Stimulated activated effector memory CD8-positive, alpha-beta T cell treated with anti-CD3 and anti-CD28 coated beads, Interleukin-12 subunit alpha, Interleukin-12 subunit beta, amount 100 ng/mL, for 72 hours (primary cell): ENCODE results near the gene LMOD2.
A peak's percentile ranks its signal among the peaks of the same experiment; 100 is the strongest.

Experiments used
- ATAC-seq: fragments of 150-1000 bp; cut with Tn5 transposase; 2 replicates; pipeline ENCODE4 v1.10.0; 2021
- DNase-seq, 2 donors: peaks; one replicate each; pipeline ENCODE4 v3.0.0; 2021 to 2022; ENCODE audit warnings: low spot score in 2 of 2
- H3K27ac Mint-ChIP-seq: one replicate; pipeline ENCODE4 v1.8.0; 2022; ENCODE audit warnings: mild to moderate bottlenecking, mixed read lengths
- H3K36me3 Mint-ChIP-seq: one replicate; pipeline ENCODE4 v1.8.0; 2022; ENCODE audit warnings: mild to moderate bottlenecking, mixed read lengths
- H3K4me1 Mint-ChIP-seq: one replicate; pipeline ENCODE4 v1.8.0; 2022; ENCODE audit warnings: mixed read lengths
- H3K4me3 Mint-ChIP-seq: one replicate; pipeline ENCODE4 v1.8.0; 2022; ENCODE audit warnings: mild to moderate bottlenecking, mixed read lengths
- H3K9me3 Mint-ChIP-seq: one replicate; pipeline ENCODE4 v1.8.0; 2022; ENCODE audit warnings: mixed read lengths

The LMOD2 gene

GRCh38 chr7:123675181-123675473 lies 19.5 kb downstream of the LMOD2 start:
- Mint-ChIP-seq H3K36me3 (peaks cover 6% of the 10 kb centered on the region), H3K27ac (no peak overlapping the region), H3K9me3 (no peaks in the 10 kb centered on the region), H3K4me3 (no peak overlapping the region), H3K4me1 (no peaks in the 10 kb centered on the region)
- ATAC-seq (no peak), DNase-seq (no peak)

GRCh38 chr7:123677061-123677715 lies 21.5 kb downstream of the LMOD2 start:
- H3K27ac Mint-ChIP-seq: no peak overlapping the region

GRCh38 chr7:123679614-123680013 lies 23.9 kb downstream of the LMOD2 start:
- H3K27ac Mint-ChIP-seq: no peak overlapping the region
- H3K9me3 Mint-ChIP-seq: no peaks in the 10 kb centered on the region
- no peaks in the 10 kb centered on the region for H3K4me1 Mint-ChIP-seq
- DNase-seq: no peak
- peaks cover 36% of the 10 kb centered on the region for H3K36me3 Mint-ChIP-seq
- ATAC-seq: no peak
- H3K4me3 Mint-ChIP-seq: no peak overlapping the region

More at GRCh38 chr7:123677061-123677715, 21.5 kb downstream of the LMOD2 start:
- DNase-seq (no peak), ATAC-seq (no peak)
- Mint-ChIP-seq H3K36me3 (peaks cover 23% of the 10 kb centered on the region), H3K4me1 (no peaks in the 10 kb centered on the region), H3K9me3 (no peaks in the 10 kb centered on the region), H3K4me3 (no peak overlapping the region)

GRCh38 chr7:123680580-123680979 lies 24.9 kb downstream of the LMOD2 start:
- no peak for DNase-seq
- H3K27ac Mint-ChIP-seq: no peak overlapping the region
- no peaks in the 10 kb centered on the region for H3K4me1 Mint-ChIP-seq
- ATAC-seq: no peak
- no peak overlapping the region for H3K4me3 Mint-ChIP-seq
- H3K9me3 Mint-ChIP-seq: no peaks in the 10 kb centered on the region
- peaks cover 45% of the 10 kb centered on the region for H3K36me3 Mint-ChIP-seq

GRCh38 chr7:123681561-123681960 lies 25.9 kb downstream of the LMOD2 start:
- Mint-ChIP-seq H3K27ac (no peak overlapping the region), H3K36me3 (peaks cover 50% of the 10 kb centered on the region), H3K4me3 (no peak overlapping the region), H3K4me1 (no peaks in the 10 kb centered on the region), H3K9me3 (no peaks in the 10 kb centered on the region)
- no peak for ATAC-seq
- no peak for DNase-seq

- Mint-ChIP-seq H3K4me3 (no peak overlapping the region), H3K4me1 (no peaks in the 10 kb centered on the region), H3K27ac (no peak overlapping the region), H3K36me3 (peaks cover 62% of the 10 kb centered on the region), H3K9me3 (no peaks in the 10 kb centered on the region)
- DNase-seq: no peak
- ATAC-seq: peak; percentile 49
These were observed 27.0 kb downstream of the LMOD2 start for GRCh38 chr7:123682690-123683089.

- Mint-ChIP-seq H3K9me3 (no peaks in the 10 kb centered on the region), H3K36me3 (peaks cover 88% of the 10 kb centered on the region), H3K27ac (peak overlapping the region; percentile 0), H3K4me3 (no peak overlapping the region), H3K4me1 (no peaks in the 10 kb centered on the region)
- DNase-seq (no peak), ATAC-seq (no peak)
These were observed 31.5 kb downstream of the LMOD2 start for GRCh38 chr7:123687161-123687560.

GRCh38 chr7:123687727-123688126 lies 32.1 kb downstream of the LMOD2 start:
- ATAC-seq: no peak
- no peak overlapping the region for H3K4me3 Mint-ChIP-seq

GRCh38 chr7:123689250-123689649 lies 33.6 kb downstream of the LMOD2 start:
- ATAC-seq: no peak
- H3K27ac Mint-ChIP-seq: no peak overlapping the region
- no peak overlapping the region for H3K4me3 Mint-ChIP-seq
- no peaks in the 10 kb centered on the region for H3K4me1 Mint-ChIP-seq
- H3K36me3 Mint-ChIP-seq: peaks cover 93% of the 10 kb centered on the region
- H3K9me3 Mint-ChIP-seq: no peaks in the 10 kb centered on the region
- DNase-seq: no peak

More at GRCh38 chr7:123687727-123688126, 32.1 kb downstream of the LMOD2 start:
- H3K36me3 Mint-ChIP-seq: peaks cover 89% of the 10 kb centered on the region
- no peak overlapping the region for H3K27ac Mint-ChIP-seq
- no peaks in the 10 kb centered on the region for H3K4me1 Mint-ChIP-seq
- H3K9me3 Mint-ChIP-seq: no peaks in the 10 kb centered on the region
- DNase-seq: no peak

- Mint-ChIP-seq H3K27ac (no peak overlapping the region), H3K4me1 (no peaks in the 10 kb centered on the region), H3K36me3 (peaks cover 93% of the 10 kb centered on the region), H3K4me3 (no peak overlapping the region), H3K9me3 (no peaks in the 10 kb centered on the region)
- DNase-seq (no peak), ATAC-seq (no peak)
These were observed 34.9 kb downstream of the LMOD2 start for GRCh38 chr7:123690550-123690949.

GRCh38 chr7:123692471-123692877 lies 36.8 kb downstream of the LMOD2 start:
- no peak overlapping the region for H3K4me3 Mint-ChIP-seq
- no peak for ATAC-seq
- DNase-seq: no peak
- H3K9me3 Mint-ChIP-seq: no peaks in the 10 kb centered on the region
- no peak overlapping the region for H3K27ac Mint-ChIP-seq
- peaks cover 91% of the 10 kb centered on the region for H3K36me3 Mint-ChIP-seq
- no peaks in the 10 kb centered on the region for H3K4me1 Mint-ChIP-seq

GRCh38 chr7:123695944-123696677 lies 40.4 kb downstream of the LMOD2 start:
- no peak overlapping the region for H3K4me3 Mint-ChIP-seq
- DNase-seq (no peak), ATAC-seq (no peak)
- H3K27ac Mint-ChIP-seq: no peak overlapping the region
- no peaks in the 10 kb centered on the region for H3K9me3 Mint-ChIP-seq
- H3K36me3 Mint-ChIP-seq: peaks cover 84% of the 10 kb centered on the region
- H3K4me1 Mint-ChIP-seq: no peaks in the 10 kb centered on the region

GRCh38 chr7:123705211-123705901 lies 49.7 kb downstream of the LMOD2 start:
- H3K9me3 Mint-ChIP-seq: no peaks in the 10 kb centered on the region
- DNase-seq (no peak), ATAC-seq (no peak)
- peak overlapping the region; percentile 6 for H3K27ac Mint-ChIP-seq
- peaks cover 80% of the 10 kb centered on the region for H3K36me3 Mint-ChIP-seq
- H3K4me1 Mint-ChIP-seq: no peaks in the 10 kb centered on the region
- H3K4me3 Mint-ChIP-seq: no peak overlapping the region

- H3K4me3 Mint-ChIP-seq: no peak overlapping the region
- no peak for ATAC-seq
- peaks cover 40% of the 10 kb centered on the region for H3K4me1 Mint-ChIP-seq
- H3K36me3 Mint-ChIP-seq: peaks cover 48% of the 10 kb centered on the region
- no peak overlapping the region for H3K27ac Mint-ChIP-seq
- DNase-seq: no peak
- H3K9me3 Mint-ChIP-seq: no peaks in the 10 kb centered on the region
These were observed 53.9 kb downstream of the LMOD2 start for GRCh38 chr7:123709525-123709924.

- DNase-seq (no peak), ATAC-seq (no peak)
- Mint-ChIP-seq H3K4me3 (peak overlapping the region; percentile 55), H3K36me3 (peaks cover 36% of the 10 kb centered on the region), H3K27ac (peak overlapping the region; percentile 88), H3K9me3 (no peaks in the 10 kb centered on the region), H3K4me1 (peaks cover 51% of the 10 kb centered on the region)
These were observed 55.0 kb downstream of the LMOD2 start for GRCh38 chr7:123710683-123711082.

- Mint-ChIP-seq H3K27ac (peak overlapping the region; percentile 88), H3K36me3 (peaks cover 31% of the 10 kb centered on the region), H3K4me1 (peaks cover 52% of the 10 kb centered on the region), H3K4me3 (peak overlapping the region; percentile 55), H3K9me3 (no peaks in the 10 kb centered on the region)
- DNase-seq (no peak), ATAC-seq (peak; percentile 92)
These were observed 56.2 kb downstream of the LMOD2 start for GRCh38 chr7:123711832-123712293.
